Stimulated activated CD8-positive, alpha-beta memory T cell treated with anti-CD3 and anti-CD28 coated beads, Interleukin-2, amount 100 ng/mL, for 1 hour (primary cell): ENCODE measurements around the gene DCX.

Source experiments
- DNase-seq, 2 donors: peaks; one replicate each; pipeline ENCODE4 v3.0.0-alpha.2; 2020; ENCODE audit warnings: low read depth in 2 of 2

DCX gene

DNA sequence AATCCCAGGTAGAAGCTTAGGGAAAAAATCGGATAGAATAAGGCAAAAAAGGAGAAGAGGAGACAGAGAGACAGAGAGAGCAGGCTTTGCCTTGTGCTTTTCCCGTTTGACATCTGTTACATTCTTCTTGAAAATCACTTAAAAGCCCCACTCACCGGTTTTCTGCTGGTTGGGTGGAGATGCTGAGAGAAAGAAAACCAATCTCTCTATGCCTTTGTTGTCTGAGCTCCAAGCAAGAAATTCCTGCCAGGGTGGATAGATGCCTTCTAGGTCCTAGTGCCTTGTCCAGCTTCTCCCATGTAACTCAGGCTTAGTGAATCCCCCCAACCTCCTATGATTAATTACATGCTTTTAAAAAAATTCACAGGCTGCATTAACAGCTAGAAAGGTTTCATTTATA, at the start of gene DCX:
Gene DCX, minus strand, starts transcription at position 210 of the 400 bp plus-strand sequence. CDS start 1,794 bp downstream, outside the sequence.
- DNase-seq: no peak

- no peak for DNase-seq
These were observed 48.6 kb upstream of the DCX start for GRCh38 chrX:111460607-111461006.

GRCh38 chrX:111447298-111447697, 35.3 kb upstream of the DCX start:
- DNase-seq: no peak

- DNase-seq: no peak
These were observed 33.5 kb upstream of the DCX start for GRCh38 chrX:111445485-111445884.

DNA sequence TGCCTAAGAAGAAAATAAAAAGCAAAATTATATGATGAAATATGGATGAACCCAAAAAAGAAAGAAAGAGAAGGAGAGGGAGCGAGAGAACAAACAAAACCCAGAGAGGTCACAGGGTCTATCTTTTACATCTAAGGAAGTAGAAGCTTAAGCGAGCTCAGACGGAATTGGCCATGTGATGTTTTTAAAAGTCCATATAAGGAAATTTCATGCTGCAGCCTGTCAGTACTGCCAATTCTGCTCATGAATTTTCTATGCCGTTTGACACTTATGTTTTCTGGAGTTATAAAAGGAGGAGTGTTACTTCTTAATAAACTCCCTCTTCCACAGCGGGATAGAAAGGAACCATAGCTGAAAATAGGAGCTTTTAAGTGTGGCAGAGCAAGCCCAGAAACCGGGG, 32.9 kb upstream of the DCX start:
- DNase-seq: no peak

GRCh38 chrX:111443946-111444345, 32.0 kb upstream of the DCX start:
- no peak for DNase-seq

DNA sequence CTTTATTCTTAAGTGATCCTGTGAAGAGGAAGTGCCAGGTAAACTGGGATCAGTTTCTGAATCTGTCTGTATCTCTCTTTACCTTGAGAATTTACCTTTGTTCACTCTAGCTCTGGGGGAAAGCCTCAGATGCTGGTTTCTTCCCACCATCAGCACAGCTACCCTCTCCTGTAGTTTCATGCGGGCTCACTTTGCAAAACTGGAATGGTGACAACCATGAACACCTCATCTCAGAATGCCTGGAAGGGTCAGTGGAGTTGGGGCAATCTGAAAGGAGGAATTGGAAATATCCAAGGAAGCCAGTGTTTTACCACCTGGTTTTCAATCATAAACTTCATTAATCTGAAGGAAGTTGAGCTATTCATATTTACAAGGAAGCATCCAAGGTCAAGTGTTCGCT, 30.8 kb upstream of the DCX start:
- no peak for DNase-seq

- DNase-seq: no peak
These were observed 23.5 kb upstream of the DCX start for GRCh38 chrX:111435469-111435868.

GRCh38 chrX:111431001-111431400, 19.0 kb upstream of the DCX start:
- no peak for DNase-seq

- DNase-seq: no peak
These were observed 435 bp downstream of the DCX start for GRCh38 chrX:111411557-111411956.

DNA sequence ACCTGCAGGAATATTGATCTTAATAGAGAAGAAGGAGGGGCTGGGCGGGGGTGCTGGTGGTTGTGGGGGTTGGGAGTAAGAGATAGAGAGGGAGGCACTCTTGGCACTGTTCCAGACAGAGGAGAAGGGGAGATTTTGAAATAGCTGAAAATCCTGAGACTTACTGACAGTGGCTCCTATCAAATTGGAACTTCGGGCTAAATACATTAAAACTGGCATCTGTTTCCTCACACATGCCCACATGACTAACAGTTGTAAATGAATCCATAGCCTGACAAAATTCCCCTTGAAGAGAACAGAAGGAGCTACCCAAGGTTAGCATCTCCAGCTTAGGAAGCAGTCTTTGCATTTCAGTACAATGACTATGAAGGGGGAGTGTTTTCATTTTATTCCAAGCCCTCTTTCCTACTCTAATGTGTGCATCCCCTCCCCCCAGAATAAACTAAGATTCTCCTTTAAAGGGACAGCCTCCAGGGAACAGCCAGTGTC, 1.4 kb downstream of the DCX start:
- DNase-seq: no peak

- DNase-seq: no peak
These were observed 2.7 kb downstream of the DCX start for GRCh38 chrX:111409326-111409725.

DNA sequence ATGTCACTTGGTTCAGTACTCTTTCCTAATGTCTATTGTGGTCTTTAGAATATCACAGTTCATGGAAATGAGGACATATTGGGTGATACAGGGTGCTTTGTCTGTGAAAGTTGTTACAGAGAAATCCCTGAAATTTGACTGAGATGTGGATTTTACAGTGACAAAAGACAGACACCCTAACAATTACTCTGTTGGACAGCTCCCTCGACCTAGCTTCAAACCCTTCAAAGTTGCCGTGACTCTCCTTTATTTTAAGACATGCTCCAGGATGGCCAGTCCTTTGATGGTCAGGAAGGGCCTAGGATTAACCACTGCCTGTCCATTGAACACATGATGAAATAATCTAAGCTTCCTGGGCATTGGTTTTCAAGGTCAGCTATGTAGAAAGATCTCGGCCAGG, 4.0 kb downstream of the DCX start:
- no peak for DNase-seq

- no peak for DNase-seq
These were observed 9.6 kb downstream of the DCX start for GRCh38 chrX:111402344-111402743.

DNA sequence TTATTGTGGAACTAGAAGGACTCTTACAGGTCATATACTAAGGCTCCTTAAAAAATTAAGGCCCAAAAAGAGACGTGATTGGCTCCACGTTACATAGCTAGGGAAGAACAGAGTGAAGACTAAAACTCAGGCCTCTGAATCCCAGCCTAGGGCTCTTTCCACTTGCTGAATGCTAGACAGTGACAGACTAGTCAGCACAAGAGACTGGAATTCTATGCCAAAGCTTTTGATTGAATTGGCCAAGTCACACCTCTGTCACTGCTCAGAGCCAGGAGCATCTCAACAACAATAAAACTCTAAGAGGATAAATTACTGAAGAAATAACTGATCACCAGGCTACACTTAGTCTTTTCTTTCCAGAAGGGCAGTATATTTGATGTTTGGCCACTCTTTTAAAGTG, 16.8 kb downstream of the DCX start:
- no peak for DNase-seq

DNA sequence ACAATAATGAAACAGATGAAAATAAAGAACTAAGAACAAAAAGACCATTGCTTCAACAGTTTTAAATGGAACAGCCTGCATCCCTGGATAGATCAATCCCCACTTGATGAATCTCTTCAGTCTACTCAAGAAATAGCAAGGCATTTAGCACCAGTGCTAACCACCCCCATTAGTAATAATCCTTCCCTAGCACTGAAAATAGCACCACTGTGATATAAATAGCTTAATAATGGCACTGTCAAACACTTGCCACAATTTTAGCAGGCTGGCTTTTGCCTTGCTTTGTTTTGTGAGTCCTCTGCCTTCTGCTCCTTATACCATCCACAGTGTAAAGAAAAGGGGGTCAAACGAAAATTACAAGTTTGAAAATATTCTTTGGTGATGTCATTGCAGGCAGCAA, 17.4 kb downstream of the DCX start:
- DNase-seq: no peak

- DNase-seq: no peak
These were observed 24.4 kb downstream of the DCX start for GRCh38 chrX:111387470-111388070.

DNA sequence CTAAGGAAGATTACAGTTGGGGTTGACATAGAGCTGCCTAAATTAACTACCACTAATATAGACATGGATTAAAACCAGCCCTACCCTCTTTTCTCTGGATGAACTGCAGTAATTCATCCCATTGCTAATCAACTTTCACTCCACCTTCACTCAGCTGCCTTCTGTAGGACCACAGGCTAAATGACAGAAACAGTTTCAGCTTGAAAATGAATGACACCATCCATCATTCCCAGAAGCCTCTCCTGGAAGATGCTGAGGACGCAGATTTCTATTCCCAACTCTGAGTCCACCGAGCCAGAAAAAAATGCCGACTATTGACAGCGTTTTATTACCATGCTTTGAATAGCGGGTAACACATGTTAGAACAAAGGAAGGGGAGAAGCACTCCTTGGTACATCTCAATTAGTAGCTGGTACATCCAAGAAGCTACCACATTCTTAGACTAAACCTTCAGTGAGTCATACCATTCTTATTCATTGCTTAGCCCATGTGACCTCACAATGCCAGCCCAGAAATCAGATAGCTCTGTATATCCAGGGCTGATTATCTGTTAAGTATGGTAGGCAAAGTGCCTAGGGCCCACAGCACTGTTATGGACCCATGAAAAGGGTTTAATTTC, 25.3 kb downstream of the DCX start:
- no peak for DNase-seq

- DNase-seq: no peak
These were observed 25.9 kb downstream of the DCX start for GRCh38 chrX:111386077-111386476.

GRCh38 chrX:111382277-111382676, 29.7 kb downstream of the DCX start:
- DNase-seq: no peak

GRCh38 chrX:111376897-111377578, 35.0 kb downstream of the DCX start:
- no peak for DNase-seq

DNA sequence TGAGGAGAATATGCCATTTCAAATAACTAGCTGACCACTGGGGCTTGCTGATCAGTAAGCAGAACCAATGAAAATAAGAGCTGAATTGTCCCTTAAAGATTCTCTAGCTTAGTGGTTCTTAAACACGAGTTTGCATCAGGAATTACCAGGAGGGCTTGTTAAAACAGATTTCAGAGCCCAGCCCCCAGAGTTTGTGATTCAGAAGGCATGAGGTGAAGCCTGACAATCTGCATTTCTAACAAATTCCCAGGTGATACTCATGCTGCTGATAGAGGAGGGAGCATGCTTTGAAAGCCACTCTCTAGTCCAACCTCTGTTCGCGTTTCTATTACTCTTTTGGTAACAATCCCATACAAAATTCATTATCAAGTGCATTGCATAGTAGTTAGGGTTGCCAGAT, 35.5 kb downstream of the DCX start:
- DNase-seq: no peak

DNA sequence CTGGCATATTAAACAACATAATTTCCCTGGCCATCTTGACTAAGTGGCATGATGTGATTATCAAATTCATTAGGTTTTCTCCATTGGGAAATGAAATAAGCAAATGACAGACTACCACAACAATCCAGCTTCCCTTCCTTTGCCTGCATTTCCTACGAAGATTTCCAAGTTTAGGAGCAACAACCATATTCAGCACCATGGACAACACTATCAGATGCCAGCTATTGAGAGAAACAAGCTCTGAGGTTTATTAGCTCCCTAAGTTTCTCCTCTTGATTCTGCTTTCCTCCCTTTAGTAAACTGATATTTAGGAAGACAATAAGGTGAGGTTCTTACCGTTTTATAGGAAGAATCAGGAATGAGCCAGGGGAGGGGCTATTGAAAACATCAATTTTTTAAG, 36.2 kb downstream of the DCX start:
- DNase-seq: no peak
